HG03432 (cell line): Measurements from ENCODE around the gene ALOX12.

Experiments
- ATAC-seq: cut with Tn5 transposase; IDR thresholded peaks from one replicate; pipeline ENCODE4 v1.9.1; 2021; ENCODE audit warnings: mild to moderate bottlenecking, moderate library complexity; ENCODE audit not compliant: unreplicated experiment

Gene ALOX12

DNA sequence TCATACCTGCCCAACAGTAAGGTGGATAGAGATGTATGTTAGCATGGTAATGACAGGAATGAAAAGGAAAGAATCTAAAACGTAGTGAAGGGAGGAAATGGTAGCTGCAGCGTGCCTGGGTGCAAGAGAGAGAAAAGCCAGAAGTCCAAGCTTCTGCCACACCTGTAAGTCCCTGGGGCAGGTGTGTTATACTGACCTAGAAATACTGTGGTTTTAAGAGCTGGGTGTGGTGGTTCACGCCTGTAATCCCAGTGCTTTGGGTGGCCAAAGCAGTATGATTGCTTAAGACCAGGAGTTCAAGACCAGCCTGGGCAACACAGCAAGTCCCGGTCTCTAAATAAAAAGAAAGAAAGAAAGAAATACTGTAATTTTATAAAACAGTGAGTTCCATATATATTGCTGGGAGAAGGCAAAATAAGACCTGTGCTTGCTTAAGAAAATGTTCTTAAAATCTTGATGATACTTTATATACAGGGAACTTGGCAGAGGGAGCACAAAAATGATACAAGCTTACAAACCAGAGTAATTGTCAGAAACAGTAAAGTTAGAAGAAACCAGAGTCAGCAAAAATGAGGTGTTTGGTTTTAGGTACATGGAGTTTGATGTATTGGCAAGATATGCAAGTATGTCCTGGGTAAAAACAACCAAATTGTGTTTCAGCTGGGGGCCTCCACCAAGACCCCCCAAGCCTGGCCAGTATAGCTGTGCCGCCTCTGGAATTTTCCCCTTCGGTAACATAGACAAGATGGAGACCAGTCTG is 6.6 kb downstream of the ALOX12 start:
- no peak for ATAC-seq

- ATAC-seq: no peak
Observed at GRCh38 chr17:7003745-7004144, 7.9 kb downstream of the ALOX12 start.

DNA sequence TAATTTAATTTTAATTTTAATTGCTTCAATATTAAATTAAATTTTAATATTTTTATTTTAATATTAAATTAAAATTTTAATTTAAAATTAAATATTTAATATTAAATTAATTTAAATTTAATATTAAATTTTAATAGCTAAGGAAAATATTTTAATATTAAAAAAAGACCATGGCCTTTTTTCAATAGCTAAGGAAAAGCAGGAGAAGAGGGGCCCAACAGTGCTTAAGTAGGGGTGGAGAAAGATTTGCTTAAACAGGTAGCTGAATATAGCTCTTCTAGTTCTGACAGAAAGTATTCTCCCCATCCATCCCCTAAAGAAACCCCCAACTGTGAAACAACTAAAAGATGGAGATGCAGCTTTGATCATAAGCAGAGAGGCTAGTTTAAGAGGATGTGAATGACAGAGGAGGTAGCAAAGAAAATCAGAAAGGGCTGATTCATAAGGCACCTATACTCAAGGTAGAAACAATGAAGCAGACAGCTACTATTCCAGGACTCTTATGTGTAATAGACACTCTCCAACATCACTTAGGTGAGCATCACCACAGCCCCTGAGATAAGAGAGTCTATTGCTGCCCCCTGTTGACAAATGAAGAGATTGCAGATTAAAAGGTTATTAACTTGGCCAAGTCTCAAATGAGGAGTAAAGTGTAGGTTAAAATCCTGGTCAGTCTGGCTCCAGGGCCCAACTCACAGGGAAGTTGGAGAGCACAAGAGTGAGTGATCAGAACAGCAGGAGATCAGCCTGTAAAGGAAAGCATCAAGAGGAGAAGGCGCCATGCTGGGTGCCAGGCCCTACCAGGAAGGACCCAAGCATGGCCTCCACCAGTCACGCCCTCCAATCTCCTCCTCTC is 8.8 kb downstream of the ALOX12 start:
- no peak for ATAC-seq

DNA sequence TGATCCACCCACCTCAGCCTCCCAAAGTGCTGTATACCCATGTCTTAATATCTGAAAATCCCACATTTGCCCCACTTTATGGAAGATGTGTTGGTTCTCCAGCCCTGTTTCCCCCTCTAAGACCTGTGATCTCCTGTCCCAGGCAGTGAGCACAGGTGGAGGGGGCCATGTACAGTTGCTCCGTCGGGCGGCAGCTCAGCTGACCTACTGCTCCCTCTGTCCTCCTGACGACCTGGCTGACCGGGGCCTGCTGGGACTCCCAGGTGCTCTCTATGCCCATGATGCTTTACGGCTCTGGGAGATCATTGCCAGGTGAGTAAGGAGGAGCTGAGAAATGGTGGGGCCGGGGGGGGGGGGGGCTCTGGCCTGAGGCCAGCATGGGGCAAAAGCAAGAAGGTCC is 9.9 kb downstream of the ALOX12 start:
- no peak for ATAC-seq

DNA sequence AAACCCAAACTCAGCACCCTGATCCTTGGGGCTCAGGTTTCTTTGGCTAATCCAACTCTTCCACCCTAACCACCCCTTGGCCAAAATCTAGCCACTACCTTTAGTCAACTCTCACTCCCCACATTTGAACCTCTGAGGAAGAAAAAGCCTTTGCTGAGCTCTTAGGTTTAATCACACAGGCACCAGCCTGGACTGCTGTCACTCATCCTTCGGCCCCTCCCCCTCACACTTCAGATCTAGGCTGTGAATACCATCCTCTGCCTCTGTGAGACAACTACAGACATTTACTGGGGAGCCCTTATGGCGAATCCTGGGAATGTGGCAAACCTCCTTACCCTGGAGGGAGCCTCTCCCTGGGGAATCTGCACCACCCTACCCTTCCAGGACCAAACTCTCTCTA is 11.3 kb downstream of the ALOX12 start:
- ATAC-seq: no peak

DNA sequence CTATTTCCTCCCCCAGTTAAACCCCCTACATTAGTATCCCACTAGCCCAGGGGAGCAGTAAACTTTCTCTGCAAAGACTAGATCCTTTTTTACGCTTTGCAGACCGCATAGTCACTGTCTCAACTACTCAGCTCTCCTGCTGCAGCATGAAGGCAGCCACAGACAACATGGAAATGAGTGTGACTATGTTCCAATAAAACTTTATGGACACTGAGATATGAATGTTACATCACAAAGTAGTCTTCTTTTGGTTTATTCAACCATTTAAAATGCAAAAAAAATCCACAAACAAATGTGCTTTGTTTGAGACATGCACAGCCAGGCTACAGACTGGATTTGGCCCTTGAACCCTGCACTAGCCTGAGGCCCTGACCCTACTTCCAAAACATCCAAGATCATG is 14.7 kb downstream of the ALOX12 start:
- no peak for ATAC-seq

- ATAC-seq: no peak
Observed at GRCh38 chr17:7011415-7011814, 15.6 kb downstream of the ALOX12 start.

GRCh38 chr17:7011942-7012254 is 16.0 kb downstream of the ALOX12 start:
- no peak for ATAC-seq

DNA sequence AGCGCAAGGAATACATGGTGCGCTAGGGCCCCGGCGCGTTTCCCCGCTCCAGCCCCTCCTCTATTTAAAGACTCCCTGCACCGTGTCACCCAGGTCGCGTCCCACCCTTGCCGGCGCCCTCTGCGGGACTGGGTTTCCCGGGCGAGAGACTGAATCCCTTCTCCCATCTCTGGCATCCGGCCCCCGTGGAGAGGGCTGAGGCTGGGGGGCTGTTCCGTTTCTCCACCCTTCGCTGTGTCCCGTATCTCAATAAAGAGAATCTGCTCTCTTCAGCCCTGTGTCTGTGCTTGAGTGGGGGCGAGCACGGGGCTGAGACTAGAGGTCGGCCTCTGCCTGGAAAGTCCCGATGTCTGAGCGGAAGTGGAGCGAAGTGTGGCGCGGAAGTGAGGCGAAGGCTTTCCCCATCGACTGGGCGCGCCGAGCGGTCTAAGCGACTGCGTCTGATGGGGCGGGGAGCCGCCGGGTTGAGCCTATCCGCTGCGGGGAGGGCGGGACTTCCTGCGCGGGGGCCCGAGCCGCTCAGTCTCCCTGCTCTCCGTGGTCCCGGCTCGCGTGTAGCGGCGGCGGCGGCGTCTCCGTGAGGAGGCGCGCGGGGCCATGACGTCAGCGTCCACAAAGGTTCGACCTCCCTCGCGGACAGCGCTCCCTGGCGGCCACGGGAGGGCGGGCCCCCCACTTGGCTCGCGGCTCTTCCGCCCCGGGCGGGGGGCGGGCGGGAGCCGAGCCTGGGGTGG is 18.6 kb downstream of the ALOX12 start:
- ATAC-seq: peak; percentile 81

DNA sequence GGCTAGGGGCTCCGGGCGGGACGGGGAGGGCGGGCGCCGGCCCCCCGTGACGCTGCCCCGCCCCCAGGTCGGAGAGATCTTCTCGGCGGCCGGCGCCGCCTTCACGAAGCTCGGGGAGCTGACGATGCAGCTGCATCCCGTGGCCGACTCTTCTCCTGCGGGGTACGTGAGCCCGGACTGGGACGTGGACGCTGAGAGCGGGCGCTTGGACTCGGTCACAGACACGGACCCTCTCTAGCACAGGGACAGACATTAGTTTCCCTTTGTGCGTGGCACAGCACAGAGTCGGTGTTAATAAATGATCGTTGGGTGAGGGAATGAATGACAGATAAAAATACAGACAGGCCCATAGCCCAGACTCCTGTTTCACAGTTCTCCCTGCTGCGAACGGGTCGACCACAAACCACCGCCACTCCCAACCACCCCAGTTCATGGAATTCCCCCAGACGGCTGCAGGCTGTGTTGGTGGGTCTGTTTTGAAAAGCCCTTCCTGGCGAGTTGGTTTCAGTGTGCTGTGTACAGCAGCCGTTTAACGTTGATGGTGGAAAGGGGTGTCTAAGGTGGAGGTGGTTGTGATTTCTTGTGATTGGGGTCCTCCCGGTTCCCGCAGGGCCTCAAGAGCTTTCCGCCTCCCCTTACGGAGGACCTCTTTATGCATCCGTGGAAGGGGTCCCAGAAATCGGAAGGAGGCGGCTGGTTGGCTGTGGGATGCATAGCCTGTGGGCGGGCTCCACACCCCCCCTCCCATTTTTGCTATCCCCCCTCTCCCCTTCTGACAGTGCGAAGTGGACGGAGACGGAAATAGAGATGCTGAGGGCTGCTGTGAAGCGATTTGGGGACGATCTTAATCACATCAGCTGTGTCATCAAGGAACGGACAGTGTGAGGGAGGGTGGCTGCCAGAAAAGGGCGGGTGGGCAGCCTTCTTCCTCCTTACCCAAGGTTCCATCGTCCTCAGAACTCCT is 19.4 kb downstream of the ALOX12 start:
- peak; percentile 17 for ATAC-seq

- ATAC-seq: no peak
Observed at GRCh38 chr17:7016418-7016817, 20.6 kb downstream of the ALOX12 start.

DNA sequence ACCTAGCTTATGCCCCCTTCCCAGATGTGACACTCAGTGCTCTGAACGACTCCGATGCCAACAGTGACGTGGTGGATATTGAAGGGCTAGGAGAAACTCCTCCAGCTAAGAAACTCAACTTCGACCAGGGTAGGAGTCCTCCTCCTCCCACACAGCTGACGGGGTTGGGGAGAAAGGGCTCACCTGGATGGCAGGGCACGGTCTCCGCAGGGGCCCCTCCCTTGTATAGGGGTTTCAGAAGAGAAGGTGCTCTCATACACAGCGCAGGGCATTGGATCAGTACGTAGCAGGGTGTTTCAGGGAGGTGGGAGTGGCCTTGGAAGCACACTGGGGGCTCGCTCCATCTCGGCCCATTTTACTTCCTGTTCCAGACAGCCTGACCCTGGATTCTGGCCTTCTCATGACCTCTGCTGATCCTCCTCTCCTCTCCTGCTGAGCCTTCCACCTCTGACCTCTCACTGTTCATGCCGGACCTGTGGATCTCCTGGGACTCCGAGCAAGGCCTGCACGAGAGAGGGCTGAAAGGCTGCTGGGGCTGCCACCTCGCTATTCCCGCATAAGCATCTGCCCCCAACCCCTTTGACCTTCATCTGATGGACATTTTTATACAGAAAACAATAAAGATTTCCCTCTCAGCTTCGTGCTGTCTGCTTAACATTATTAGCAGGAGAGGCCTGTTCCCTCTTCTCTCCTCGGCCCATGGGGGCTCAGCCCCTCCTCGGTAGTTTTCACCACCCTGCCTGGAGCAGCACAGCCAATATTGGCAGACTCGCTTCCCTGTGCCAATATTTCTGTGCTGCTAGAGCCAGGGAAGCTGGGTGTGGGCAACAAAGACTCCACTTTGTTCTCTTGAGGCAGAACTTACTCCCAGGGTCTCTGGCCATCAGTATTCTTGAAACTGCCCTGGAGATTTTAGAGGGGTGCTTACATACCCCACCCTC is 21.3 kb downstream of the ALOX12 start:
- no peak for ATAC-seq

GRCh38 chr17:7017827-7018200 is 22.0 kb downstream of the ALOX12 start:
- ATAC-seq: no peak

- ATAC-seq: no peak
Observed at GRCh38 chr17:7018331-7018964, 22.6 kb downstream of the ALOX12 start.

DNA sequence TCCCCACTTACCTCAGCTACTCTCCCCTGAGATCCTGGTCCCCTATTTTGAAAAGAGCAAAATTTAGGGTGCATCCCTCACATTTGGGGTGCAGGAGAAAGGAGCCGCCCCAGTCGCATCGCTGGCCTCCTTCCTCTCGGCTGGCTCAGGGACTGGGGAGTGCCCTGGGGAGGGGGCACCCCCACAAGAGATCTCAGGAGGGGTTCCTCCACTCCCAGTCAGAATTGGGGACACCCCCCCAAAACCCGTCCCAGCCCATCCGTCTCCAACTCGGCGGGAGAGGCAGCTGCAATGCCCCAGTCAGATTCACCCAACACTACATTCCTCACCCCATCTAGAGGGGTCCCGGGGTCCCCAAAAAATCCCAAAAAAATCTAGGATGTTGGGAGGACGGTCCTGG is 23.5 kb downstream of the ALOX12 start:
- no peak for ATAC-seq

DNA sequence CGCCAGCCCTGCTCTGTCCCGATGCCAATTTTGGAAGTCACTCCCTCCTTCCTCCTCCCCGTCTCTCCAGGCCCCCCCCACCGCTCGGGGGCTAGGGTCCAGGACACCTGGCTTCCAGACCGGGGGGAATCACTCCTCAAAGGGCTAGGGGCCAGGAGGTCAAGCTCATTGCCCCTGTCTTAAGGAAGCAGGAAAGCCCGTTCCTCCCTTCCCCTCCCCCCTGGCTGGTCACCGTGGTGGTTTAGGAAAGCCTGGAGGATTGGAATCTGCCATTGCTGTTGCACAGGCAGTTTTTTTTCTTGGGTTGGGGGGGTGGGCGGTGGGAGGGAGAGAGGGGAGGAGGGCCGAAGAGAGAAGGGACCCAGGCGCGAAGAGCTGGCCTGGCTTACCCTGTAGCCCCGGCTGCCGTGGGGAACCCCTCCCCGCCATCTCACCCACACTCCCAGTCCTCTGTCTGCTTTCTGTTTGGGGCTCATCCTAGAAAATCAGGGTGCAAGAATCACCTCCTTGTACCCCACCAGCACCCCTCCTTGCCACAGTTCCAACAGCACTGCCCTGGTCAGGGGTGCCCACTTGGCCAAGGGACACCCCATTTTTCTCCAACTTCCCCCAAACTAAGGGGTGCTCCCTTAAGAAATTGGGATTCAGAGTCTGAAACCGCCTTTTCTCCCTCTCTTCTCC is 24.1 kb downstream of the ALOX12 start:
- ATAC-seq: no peak

- ATAC-seq: no peak
Observed at GRCh38 chr17:7020894-7021664, 25.2 kb downstream of the ALOX12 start.
